HepG2 (cell line): Measurements from ENCODE around the gene PROC. TPM values are rescaled to one million over a fixed set of nuclear protein-coding genes. Genes with fewer than 3 reads are reported as not detected.
A peak's percentile ranks its signal among the peaks of the same experiment; 100 is the strongest.

ENCODE experiments used
- AHR ChIP-seq: IDR thresholded peaks from 2 replicates; pipeline ENCODE4 v1.6.1; 2018; ENCODE audit warnings: missing genetic modification reagents, missing compliant biosample characterization
- HINFP ChIP-seq: sonication (generic); formaldehyde crosslinking; IDR thresholded peaks from 2 replicates; pipeline ENCODE4 v1.4.0; 2020; ENCODE audit warnings: low read depth, mild to moderate bottlenecking, missing genetic modification reagents
- HNRNPK ChIP-seq: fragments of 200-400 bp; formaldehyde crosslinking; IDR thresholded peaks from 2 replicates; pipeline ENCODE4 v1.6.1; 2018; ENCODE audit warnings: low read length, low read depth, moderate library complexity, mild to moderate bottlenecking; ENCODE audit not compliant: poor library complexity, severe bottlenecking
- MAX ChIP-seq: IDR thresholded peaks from 2 replicates; pipeline ENCODE4 v1.6.1; 2012; ENCODE audit warnings: inconsistent platforms
- MTERF4 ChIP-seq: sonication (generic); formaldehyde crosslinking; IDR thresholded peaks from 2 replicates; pipeline ENCODE4 v1.8.0; 2023; ENCODE audit warnings: mild to moderate bottlenecking, missing genetic modification reagents
- PRDM4 ChIP-seq: sonication (generic); formaldehyde crosslinking; IDR thresholded peaks from 2 replicates; pipeline ENCODE4 v1.9.0; 2021; ENCODE audit warnings: missing genetic modification reagents, borderline replicate concordance
- REST ChIP-seq, 2 experiments: IDR thresholded peaks; 2 replicates each; pipeline ENCODE4 v1.6.1; 2011 to 2012; ENCODE audit warnings: low read length in 2 of 2, borderline replicate concordance in 1 of 2, low read depth in 1 of 2, mild to moderate bottlenecking in 1 of 2, moderate library complexity in 1 of 2
- RFXANK ChIP-seq: IDR thresholded peaks from 2 replicates; pipeline ENCODE4 v1.6.1; 2016
- SKIL ChIP-seq: sonication (generic); formaldehyde crosslinking; IDR thresholded peaks from 2 replicates; pipeline ENCODE4 v1.8.0; 2022; ENCODE audit warnings: missing genetic modification reagents, mild to moderate bottlenecking, moderate library complexity, borderline replicate concordance
- TAF1 ChIP-seq: sonication (generic); formaldehyde crosslinking; IDR thresholded peaks from 2 replicates; pipeline ENCODE4 v1.4.0; 2020; ENCODE audit warnings: missing genetic modification reagents
- TBL1XR1 ChIP-seq: fragments of 150-350 bp; IDR thresholded peaks from 2 replicates; pipeline ENCODE4 v1.6.1; 2014; ENCODE audit warnings: borderline replicate concordance, low read length; ENCODE audit not compliant: partially characterized antibody
- TCF7L2 ChIP-seq: IDR thresholded peaks from 2 replicates; pipeline ENCODE4 v1.6.1; 2011; ENCODE audit warnings: mild to moderate bottlenecking, low read depth, low read length, moderate library complexity
- ZFP91 ChIP-seq: sonication (generic); formaldehyde crosslinking; IDR thresholded peaks from 2 replicates; pipeline ENCODE4 v1.9.0; 2022; ENCODE audit warnings: missing genetic modification reagents, mild to moderate bottlenecking, borderline replicate concordance
- ZKSCAN8 ChIP-seq: IDR thresholded peaks from 2 replicates; pipeline ENCODE4 v1.6.1; 2016; ENCODE audit warnings: borderline replicate concordance, missing genetic modification reagents, missing compliant biosample characterization
- ZNF234 ChIP-seq: sonication (generic); formaldehyde crosslinking; conservative IDR thresholded peaks from 2 replicates; pipeline ENCODE4 v1.5.1; 2020; ENCODE audit warnings: mild to moderate bottlenecking, missing genetic modification reagents
- polyA plus RNA-seq, 8 experiments: library from polyadenylated mRNA; depleted of rRNA in 3 of 8; stranded (reverse) in 7 of 8; unstranded in 1 of 8; fragments of >200 nt; fragmentation: Illumina TruSeq in 4 of 8; extraction: Trizol in 4 of 8; gene quantifications; 2 replicates each; pipeline versions ENCODE4 v1.2.1 to v1.2.3, GENCODE V29; 2011 to 2016; ENCODE audit warnings: low read depth in 4 of 8, missing spikeins in 1 of 8, mixed read lengths in 1 of 8; ENCODE audit not compliant: insufficient read depth in 1 of 8
- total RNA-seq, 5 experiments: library from RNA; depleted of rRNA; stranded (reverse); fragments of >200 nt; fragmentation: Illumina TruSeq; extraction: Trizol; gene quantifications; 2 replicates each; pipeline ENCODE4 v1.2.3, GENCODE V29; 2016; ENCODE audit warnings: low read depth in 1 of 5

PROC gene
- total and polyA plus RNA-seq, 2 of the 13 experiments (the other 11 are each of a cell fraction or from before 2014, with no cell fraction given), result 134 to 185 TPM

- no peak for TF ChIP-seq SKIL (CRISPR knock-in tag)
- TF ChIP-seq ZKSCAN8 (CRISPR knock-in tag), result no peak
- TF ChIP-seq MTERF4 (CRISPR knock-in tag), result no peak
- TF ChIP-seq TBL1XR1, result peak; percentile 6
- TF ChIP-seq RFXANK (CRISPR knock-in tag), result no peak
- peak; percentile 64 for TF ChIP-seq HNRNPK
- TF ChIP-seq ZNF234 (CRISPR knock-in tag), result no peak
- TF ChIP-seq REST (IDR thresholded peaks at IDR 0.05; ENCODE audit: borderline replicate concordance in 1 of 2, low read depth in 1 of 2, low read length in 2 of 2), result no peak
- no peak for TF ChIP-seq PRDM4 (CRISPR knock-in tag)
- TF ChIP-seq HINFP, result no peak
- TF ChIP-seq AHR (CRISPR knock-in tag), result peak; percentile 3; the same call in 1 of the 2 replicates
- no peak for TF ChIP-seq ZFP91 (CRISPR knock-in tag)
- no peak for TF ChIP-seq TAF1
- peak; percentile 55; the same call in 1 of the 2 replicates for TF ChIP-seq MAX
- no peak for TF ChIP-seq TCF7L2
These were observed 10.6 kb upstream of the PROC start (continued) for GRCh38 chr2:127407661-127408003.
